GM21360 (cell line): ENCODE measurements around the gene CMTM3.
"Not testable (repeated sequence)": the region's sequence is repeated elsewhere in the genome, so short reads cannot be mapped to it uniquely, and the experiment has no call there.

Experiments
- ATAC-seq: cut with Tn5 transposase; IDR thresholded peaks from one replicate; pipeline ENCODE4 v1.9.1; 2021; ENCODE audit warnings: mild to moderate bottlenecking, moderate library complexity; ENCODE audit not compliant: unreplicated experiment

CMTM3 gene, protein sequence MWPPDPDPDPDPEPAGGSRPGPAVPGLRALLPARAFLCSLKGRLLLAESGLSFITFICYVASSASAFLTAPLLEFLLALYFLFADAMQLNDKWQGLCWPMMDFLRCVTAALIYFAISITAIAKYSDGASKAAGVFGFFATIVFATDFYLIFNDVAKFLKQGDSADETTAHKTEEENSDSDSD

DNA sequence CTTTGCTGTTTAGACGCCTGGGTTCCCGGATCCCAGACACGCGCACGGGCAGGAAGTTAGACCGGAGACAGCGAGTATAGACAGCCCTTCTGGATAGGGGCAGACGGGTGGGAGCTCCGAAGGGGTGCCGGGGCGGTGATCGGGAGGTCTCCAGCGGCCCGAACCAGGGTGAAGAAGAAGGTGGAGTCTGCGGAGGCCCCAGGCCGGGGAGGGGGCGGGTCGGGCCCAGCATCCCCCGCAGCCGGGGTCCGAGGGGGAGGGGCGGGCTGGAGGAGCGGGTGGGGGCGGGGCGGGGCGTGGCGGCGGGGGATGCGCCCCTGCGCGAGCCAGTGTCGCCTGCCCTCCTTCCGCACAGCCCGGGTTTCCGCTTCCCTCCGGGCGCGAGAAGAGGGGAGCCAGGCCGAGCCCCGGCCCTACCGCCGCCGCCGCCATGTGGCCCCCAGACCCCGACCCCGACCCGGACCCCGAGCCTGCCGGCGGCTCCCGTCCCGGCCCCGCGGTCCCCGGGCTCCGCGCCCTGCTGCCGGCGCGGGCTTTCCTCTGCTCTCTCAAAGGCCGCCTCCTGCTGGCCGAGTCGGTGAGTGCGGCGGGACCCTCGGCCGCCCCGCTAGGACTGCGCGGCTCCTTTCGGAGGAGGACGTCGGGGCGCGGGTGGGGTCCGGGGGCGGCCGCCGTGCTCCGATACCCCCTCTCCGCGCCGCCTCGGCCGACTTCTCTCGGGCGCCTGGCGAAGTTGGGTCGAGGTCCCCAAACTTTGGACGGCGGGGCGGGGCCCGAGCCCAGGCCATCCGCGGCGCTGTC is at the start of gene CMTM3:
Gene CMTM3 (plus strand): TSS at position 329 of the 801 bp plus-strand sequence. CDS start 102 bp downstream, at position 431.
- no peak for ATAC-seq

DNA sequence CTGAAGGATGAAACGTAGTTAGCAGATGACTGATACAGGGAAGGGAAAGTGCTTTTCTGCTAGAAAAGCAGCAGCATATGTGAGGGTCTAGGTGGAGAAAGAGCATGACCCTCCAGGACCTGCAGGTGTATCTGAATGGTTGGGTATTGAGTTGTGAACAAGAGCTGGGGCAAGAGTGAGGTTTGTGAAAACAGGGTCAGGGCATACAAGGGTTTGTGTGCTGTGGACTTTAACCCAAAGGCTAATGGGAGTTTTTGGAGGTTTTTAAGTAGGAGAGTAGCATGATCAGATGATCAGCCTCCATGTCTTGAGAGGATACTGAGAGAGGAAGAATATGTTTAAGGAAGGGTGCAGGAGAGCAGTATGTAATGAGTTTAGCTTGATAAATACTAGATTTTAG is 44.4 kb upstream of the CMTM3 start:
- no peak for ATAC-seq

DNA sequence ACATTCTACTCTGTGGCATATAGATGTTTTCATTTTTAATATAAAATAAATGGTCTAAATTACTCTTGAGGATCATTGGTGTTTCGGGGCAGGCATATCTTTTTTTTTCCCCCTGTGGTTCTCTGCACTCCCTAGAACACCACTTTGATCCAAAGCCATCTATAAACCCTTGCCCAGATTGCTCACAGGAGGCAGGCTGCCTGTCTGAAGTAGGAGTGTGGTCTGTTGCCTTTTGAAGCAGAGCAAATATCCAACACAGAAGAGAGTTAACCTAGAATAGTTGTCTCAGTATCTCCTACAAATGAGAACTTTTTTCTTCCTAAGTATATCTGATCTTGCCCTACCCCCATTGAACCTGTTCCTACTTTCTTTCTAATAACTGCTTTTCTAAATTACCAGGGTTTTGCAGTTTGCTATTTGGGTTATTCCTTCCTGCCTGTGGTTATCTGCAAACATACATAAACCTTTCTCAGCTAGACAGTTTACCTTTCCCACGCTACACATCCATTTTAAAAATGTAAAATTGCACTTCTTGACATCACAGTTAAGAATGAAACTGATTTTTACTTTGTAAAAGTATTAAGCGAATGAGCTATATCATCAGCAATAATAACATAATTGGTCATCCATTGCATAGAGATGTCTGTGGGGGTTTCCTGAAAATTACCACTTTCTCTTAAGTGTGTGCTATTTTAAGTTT is 43.0 kb upstream of the CMTM3 start:
- no peak for ATAC-seq

DNA sequence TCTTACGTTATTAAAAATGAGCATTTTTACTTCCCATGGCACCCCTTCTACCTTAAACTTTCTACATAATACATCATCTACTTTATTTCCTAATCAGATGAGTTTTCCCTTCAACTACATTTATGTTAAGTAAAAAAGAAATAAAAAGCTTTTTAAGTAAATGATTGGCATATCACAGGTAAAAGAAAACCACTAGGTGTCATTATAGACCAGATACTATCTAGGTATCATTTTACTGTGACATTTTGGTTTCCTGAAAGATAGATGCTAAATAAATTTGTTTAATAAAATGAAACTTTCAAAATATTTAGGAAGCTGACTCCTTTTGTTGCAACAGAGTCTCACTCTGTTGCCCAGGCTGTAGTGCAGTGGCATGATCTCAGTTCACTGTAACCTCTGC is 42.1 kb upstream of the CMTM3 start:
- no peak for ATAC-seq

DNA sequence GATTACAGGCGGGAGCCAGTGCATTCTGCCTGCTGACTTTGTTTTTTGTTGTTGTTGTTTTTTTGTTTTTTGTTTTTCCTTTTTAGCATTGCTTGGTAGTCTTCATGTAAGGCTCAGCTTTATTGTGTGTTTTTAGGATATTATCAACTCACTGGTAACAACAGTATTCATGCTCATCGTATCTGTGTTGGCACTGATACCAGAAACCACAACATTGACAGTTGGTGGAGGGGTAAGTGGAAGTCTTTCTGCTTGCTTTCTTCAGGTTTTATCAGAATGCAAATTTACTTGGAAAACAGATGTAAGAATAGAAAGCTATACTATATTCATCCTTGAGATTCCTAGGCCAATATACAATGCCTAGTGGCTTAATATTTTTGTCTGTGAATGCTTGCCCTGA is 41.5 kb upstream of the CMTM3 start:
- no peak for ATAC-seq

DNA sequence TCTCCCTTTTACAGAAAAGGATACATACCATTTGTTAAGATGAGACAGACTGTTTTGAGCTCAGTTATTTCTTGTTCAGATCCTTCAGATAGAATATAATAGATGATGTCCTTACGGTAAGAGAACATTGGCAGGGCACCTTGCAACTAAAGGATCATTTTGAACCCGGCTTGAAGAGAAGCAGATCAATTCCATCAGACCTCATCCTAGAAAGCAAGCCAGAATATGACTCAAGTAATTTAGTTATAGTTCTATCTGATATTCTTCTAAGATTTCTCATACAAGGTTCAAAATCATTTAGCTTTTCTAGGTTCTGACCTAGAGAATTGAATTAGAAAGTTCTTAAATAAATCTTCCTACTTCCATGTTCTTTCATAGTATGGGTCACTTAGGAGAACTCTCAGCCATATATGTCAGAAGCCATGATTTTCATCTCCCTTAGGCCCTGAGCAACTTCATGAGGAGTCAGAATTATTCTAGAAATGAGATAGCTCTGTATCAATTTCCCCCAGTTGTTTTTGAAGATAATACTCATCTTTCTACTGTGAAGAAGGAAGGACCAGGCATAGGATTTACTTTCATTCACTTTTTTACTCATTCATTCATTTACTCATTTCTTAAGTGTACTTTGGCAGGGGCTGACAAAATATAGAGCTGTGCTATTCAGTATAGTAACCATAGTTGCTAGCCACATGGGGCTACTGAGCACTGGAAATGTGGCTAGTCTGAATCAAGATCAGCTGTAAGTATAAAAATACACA is 40.8 kb upstream of the CMTM3 start:
- ATAC-seq: no peak

GRCh38 chr16:66566051-66566901 is 38.2 kb upstream of the CMTM3 start, which contains the start of gene CMTM1:
Gene CMTM1 (plus strand): TSS chr16:66566439. CDS start chr16:66566514, 75 bp downstream.
- ATAC-seq: no peak

GRCh38 chr16:66567270-66567669 is 37.2 kb upstream of the CMTM3 start:
- not testable (repeated sequence) for ATAC-seq

DNA sequence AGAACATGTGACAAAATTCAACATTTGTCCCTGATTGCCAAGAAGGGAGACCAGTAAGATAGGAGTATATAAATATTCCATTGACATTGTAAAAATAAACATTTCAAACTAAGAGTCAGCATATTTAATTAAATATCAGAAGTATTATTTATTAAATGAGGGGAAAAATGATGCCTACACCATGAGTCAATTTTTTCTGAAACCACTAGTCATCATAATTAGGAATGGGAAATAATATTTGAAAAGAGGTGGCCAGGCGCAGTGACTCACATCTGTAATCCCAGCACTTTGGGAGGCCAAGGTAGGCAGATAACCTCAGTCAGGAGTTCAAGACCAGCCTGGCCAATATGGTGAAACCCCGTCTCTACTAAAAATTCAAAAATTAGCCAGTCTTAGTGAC is 36.1 kb upstream of the CMTM3 start:
- ATAC-seq: no peak

- no peak for ATAC-seq
These were observed 35.4 kb upstream of the CMTM3 start for GRCh38 chr16:66569131-66569530.

- no peak for ATAC-seq
These were observed 34.6 kb upstream of the CMTM3 start for GRCh38 chr16:66569827-66570405.

- ATAC-seq: no peak
These were observed 32.1 kb upstream of the CMTM3 start for GRCh38 chr16:66572356-66572755.

DNA sequence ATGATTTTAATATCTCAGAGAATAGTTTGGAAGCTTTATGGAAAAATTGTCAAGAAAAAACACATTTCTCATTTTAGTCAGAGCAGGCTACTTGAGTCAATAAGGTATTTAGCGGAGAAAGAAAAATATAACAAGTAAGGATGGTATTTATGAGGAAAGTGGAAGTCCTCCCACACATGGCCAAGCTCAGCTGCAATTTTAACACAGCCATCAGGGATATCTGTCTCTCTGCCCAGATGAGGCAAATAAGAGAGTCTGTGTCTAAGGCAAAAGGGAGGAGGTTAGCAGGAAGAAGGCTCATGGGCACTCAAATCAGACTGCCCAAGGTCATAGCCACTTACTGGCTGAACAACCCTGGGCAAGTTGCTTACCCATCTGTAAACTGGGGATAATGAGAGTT is 30.4 kb upstream of the CMTM3 start:
- ATAC-seq: no peak

- ATAC-seq: no peak
These were observed 30.0 kb upstream of the CMTM3 start for GRCh38 chr16:66574531-66574930.

GRCh38 chr16:66575060-66575459 is 29.4 kb upstream of the CMTM3 start:
- ATAC-seq: no peak

DNA sequence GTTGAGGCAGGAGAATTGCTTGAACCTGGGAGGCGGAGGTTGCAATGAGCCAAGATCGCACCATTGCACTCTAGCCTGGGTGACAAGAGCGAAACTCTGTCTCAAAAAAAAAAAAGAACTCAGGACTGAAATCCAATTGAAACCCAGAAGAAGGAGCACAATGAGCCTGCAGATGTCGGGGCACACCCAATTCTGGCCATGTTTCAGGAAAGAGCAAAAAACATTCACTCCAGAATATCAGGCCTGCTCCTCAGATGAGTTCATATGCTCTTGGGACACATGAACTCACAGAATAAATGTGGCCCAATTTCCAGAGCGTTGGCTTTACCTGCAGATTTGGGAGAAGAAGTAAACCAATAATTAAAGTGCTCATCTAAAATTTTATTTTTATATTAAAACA is 28.2 kb upstream of the CMTM3 start:
- ATAC-seq: no peak

DNA sequence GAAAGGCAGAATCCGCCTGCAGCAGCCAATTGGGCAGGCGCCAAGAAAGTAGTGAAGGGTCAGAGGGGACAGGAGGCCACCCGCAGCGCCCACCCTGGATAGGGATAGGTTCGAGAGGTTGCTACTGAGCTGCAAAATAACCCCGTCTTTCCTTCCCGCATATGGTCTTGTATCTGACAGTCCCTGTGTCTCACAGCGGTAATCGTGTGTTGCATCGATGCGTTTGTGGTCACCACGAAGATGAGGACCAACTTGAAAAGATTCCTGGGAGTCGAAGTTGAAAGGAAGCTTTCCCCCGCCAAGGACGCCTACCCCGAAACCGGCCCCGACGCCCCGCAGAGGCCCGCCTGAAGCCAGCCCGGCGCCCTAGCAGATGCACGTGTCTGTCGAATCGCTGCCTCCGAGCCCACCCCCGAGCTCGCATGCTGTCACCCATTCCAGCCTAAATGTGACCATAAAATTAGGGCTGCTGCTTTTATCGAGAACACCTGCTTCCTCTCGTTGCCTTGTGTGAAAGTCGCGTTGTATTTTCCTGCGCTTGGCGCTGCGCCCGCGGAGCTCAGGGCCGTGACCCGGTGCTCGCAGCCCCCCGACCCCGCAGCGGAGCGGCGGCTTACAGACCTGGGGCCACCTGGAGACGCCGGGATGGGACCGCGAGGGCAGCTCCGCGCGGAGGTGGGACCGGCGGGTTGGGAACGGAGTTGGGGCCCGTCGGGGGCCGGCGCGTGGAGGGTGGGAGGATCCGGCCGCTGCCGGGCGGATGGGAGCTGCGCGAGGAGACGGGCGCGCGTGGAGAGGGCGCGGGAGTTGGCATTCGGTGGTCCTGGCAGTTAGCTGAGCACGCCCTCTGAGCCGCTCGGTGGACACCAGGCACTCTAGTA is 25.6 kb upstream of the CMTM3 start, which contains the start of gene CMTM2:
Gene CMTM2 (plus strand): TSS at position 813 of the 881 bp plus-strand sequence. CDS start 145 bp downstream, outside the sequence.
- ATAC-seq: no peak

- ATAC-seq: no peak
These were observed 23.8 kb upstream of the CMTM3 start for GRCh38 chr16:66580605-66581209.
